H9 (cell line): ENCODE results near the gene OBI1. TPM values are rescaled to one million over a fixed set of nuclear protein-coding genes. Genes with fewer than 3 reads are reported as not detected.

Experiments used
- DNase-seq: peaks from one replicate; pipeline ENCODE4 v3.0.0-alpha.2; 2017
- H2AFZ ChIP-seq: one replicate; pipeline ENCODE4 v1.6.1; 2013; ENCODE audit warnings: mild to moderate bottlenecking, low read length, control low read depth, moderate library complexity
- H2AK5ac ChIP-seq: 2 replicates; pipeline ENCODE4 v1.6.1; 2013; ENCODE audit warnings: low read length, control low read depth, mixed read lengths; ENCODE audit not compliant: insufficient read length
- H2BK120ac ChIP-seq: one replicate; pipeline ENCODE4 v1.6.1; 2013; ENCODE audit warnings: low read depth, mild to moderate bottlenecking, low read length, control low read depth, inconsistent platforms; ENCODE audit not compliant: poor library complexity, severe bottlenecking
- H2BK12ac ChIP-seq: 2 replicates; pipeline ENCODE4 v1.6.1; 2013; ENCODE audit warnings: low read length, control low read depth, mixed read lengths, low read depth; ENCODE audit not compliant: insufficient read length
- H2BK15ac ChIP-seq: 2 replicates; pipeline ENCODE4 v1.6.1; 2013; ENCODE audit warnings: low read depth, low read length, control low read depth
- H2BK20ac ChIP-seq: one replicate; pipeline ENCODE4 v1.6.1; 2013; ENCODE audit warnings: low read depth, mild to moderate bottlenecking, low read length, control low read depth, inconsistent platforms; ENCODE audit not compliant: poor library complexity, severe bottlenecking
- H2BK5ac ChIP-seq: 2 replicates; pipeline ENCODE4 v1.6.1; 2013; ENCODE audit warnings: low read length, control low read depth, mixed read lengths; ENCODE audit not compliant: insufficient read length
- H3K14ac ChIP-seq: 2 replicates; pipeline ENCODE4 v1.6.1; 2013; ENCODE audit warnings: low read length, control low read depth; ENCODE audit not compliant: insufficient read depth
- H3K18ac ChIP-seq: 2 replicates; pipeline ENCODE4 v1.6.1; 2013; ENCODE audit warnings: low read depth, mild to moderate bottlenecking, mixed read lengths, low read length, control low read depth; ENCODE audit not compliant: insufficient read length
- H3K23ac ChIP-seq: 2 replicates; pipeline ENCODE4 v1.6.1; 2013; ENCODE audit warnings: low read length, control low read depth, mixed read lengths, low read depth; ENCODE audit not compliant: insufficient read length
- H3K23me2 ChIP-seq: 2 replicates; pipeline ENCODE4 v1.6.1; 2013; ENCODE audit warnings: low read depth, mild to moderate bottlenecking, mixed read lengths, low read length, control low read depth; ENCODE audit not compliant: insufficient read length, poor library complexity, severe bottlenecking
- H3K27ac ChIP-seq: 2 replicates; pipeline ENCODE4 v1.5.1; 2013; ENCODE audit warnings: low read length, control low read depth, mixed read lengths, low read depth; ENCODE audit not compliant: insufficient read length
- H3K27me3 ChIP-seq: 2 replicates; pipeline ENCODE4 v1.6.1; 2013; ENCODE audit warnings: low read length, control low read depth, inconsistent platforms; ENCODE audit not compliant: insufficient read depth
- H3K4ac ChIP-seq: 2 replicates; pipeline ENCODE4 v1.6.1; 2013; ENCODE audit warnings: low read depth, mild to moderate bottlenecking, control low read depth, inconsistent platforms, low read length, moderate library complexity
- H3K4me1 ChIP-seq: 2 replicates; pipeline ENCODE4 v1.6.1; 2013; ENCODE audit warnings: low read length, control low read depth, inconsistent platforms; ENCODE audit not compliant: insufficient read depth
- H3K4me2 ChIP-seq: 2 replicates; pipeline ENCODE4 v1.6.1; 2013; ENCODE audit warnings: low read length, control low read depth, mixed read lengths; ENCODE audit not compliant: insufficient read length, insufficient read depth
- H3K56ac ChIP-seq: 2 replicates; pipeline ENCODE4 v1.6.1; 2013; ENCODE audit warnings: low read depth, mild to moderate bottlenecking, mixed read lengths, low read length, control low read depth; ENCODE audit not compliant: insufficient read length
- H3K79me1 ChIP-seq: 2 replicates; pipeline ENCODE4 v1.6.1; 2013; ENCODE audit warnings: low read depth, mild to moderate bottlenecking, moderate library complexity, low read length, control low read depth, inconsistent platforms; ENCODE audit not compliant: insufficient read depth, poor library complexity, severe bottlenecking
- H3K79me2 ChIP-seq: 2 replicates; pipeline ENCODE4 v1.6.1; 2013; ENCODE audit warnings: low read length, control low read depth, inconsistent platforms; ENCODE audit not compliant: insufficient read depth
- H3K9ac ChIP-seq: 2 replicates; pipeline ENCODE4 v1.6.1; 2013; ENCODE audit warnings: low read length, control low read depth, mixed read lengths; ENCODE audit not compliant: insufficient read length; ENCODE audit errors: extremely low read depth
- H3K9me3 ChIP-seq: one replicate; pipeline ENCODE4 v1.6.1; 2013; ENCODE audit warnings: low read depth, low read length, inconsistent platforms; ENCODE audit not compliant: control insufficient read depth
- H3T11ph ChIP-seq: one replicate; pipeline ENCODE4 v1.6.1; 2013; ENCODE audit warnings: mild to moderate bottlenecking, low read length, control low read depth, inconsistent platforms
- H4K20me1 ChIP-seq: one replicate; pipeline ENCODE4 v1.6.1; 2013; ENCODE audit not compliant: control insufficient read depth, insufficient read length, insufficient read depth
- H4K5ac ChIP-seq: 2 replicates; pipeline ENCODE4 v1.6.1; 2013; ENCODE audit warnings: low read depth, mild to moderate bottlenecking, mixed read lengths, low read length, control low read depth; ENCODE audit not compliant: insufficient read length
- H4K8ac ChIP-seq: replicated peaks from 2 replicates; pipeline ENCODE4 v1.6.1; 2013; ENCODE audit warnings: low read length, control low read depth, mixed read lengths, low read depth; ENCODE audit not compliant: insufficient read length
- H4K91ac ChIP-seq: 2 replicates; pipeline ENCODE4 v1.6.1; 2013; ENCODE audit warnings: low read depth, mild to moderate bottlenecking, moderate library complexity, mixed read lengths, low read length, control low read depth; ENCODE audit not compliant: insufficient read length
- H3K27ac Mint-ChIP-seq, 3 experiments: 2 replicates in 2 of 3; 3 replicates in 1 of 3; pipeline ENCODE4 v1.8.0; 2020 to 2021; ENCODE audit warnings: mixed read lengths in 3 of 3, mild to moderate bottlenecking in 1 of 3, moderate library complexity in 1 of 3
- H3K27me3 Mint-ChIP-seq: 2 replicates; pipeline ENCODE4 v1.8.0; 2021; ENCODE audit warnings: low read depth, mild to moderate bottlenecking, moderate library complexity, mixed read lengths
- H3K36me3 Mint-ChIP-seq, 3 experiments: 2 replicates in 2 of 3; 3 replicates in 1 of 3; pipeline ENCODE4 v1.8.0; 2020 to 2021; ENCODE audit warnings: low read depth in 3 of 3, mixed read lengths in 3 of 3; ENCODE audit not compliant: insufficient read depth in 1 of 3
- H3K4me1 Mint-ChIP-seq, 2 experiments: 2 replicates each; pipeline ENCODE4 v1.8.0; 2020; ENCODE audit warnings: mixed read lengths in 2 of 2
- H3K4me3 Mint-ChIP-seq, 2 experiments: 2 replicates in 1 of 2; 3 replicates in 1 of 2; pipeline ENCODE4 v1.8.0; 2020 to 2021; ENCODE audit warnings: mild to moderate bottlenecking in 2 of 2, mixed read lengths in 2 of 2, moderate library complexity in 1 of 2
- H3K9me3 Mint-ChIP-seq, 2 experiments: 2 replicates in 1 of 2; 3 replicates in 1 of 2; pipeline ENCODE4 v1.8.0; 2020; ENCODE audit warnings: mild to moderate bottlenecking in 2 of 2, mixed read lengths in 2 of 2, moderate library complexity in 1 of 2
- CTCF ChIP-seq: fragments of 200-600 bp; sonication (generic); conservative IDR thresholded peaks from 3 replicates; pipeline ENCODE4 v1.8.0; 2021; ENCODE audit warnings: antibody characterized with exemption, mild to moderate bottlenecking
- WGBS: extraction: QIAGEN DNeasy Blood & Tissue Kit; methylation state at CpG from one replicate; pipeline ENCODE4 v1.1.7; 2013; ENCODE audit warnings: missing lambda C conversion rate, low lambda C conversion rate, mixed read lengths; ENCODE audit not compliant: insufficient read length; ENCODE audit errors: extremely low coverage; 5-methylcytosine and 5-hydroxymethylcytosine counted together
- total RNA-seq: library from RNA; stranded (reverse); gene quantifications from 2 replicates; pipeline ENCODE4 v1.2.1, GENCODE V29; 2021

Gene OBI1
- total RNA-seq, 1 experiment from 2014 or later = 24.4 TPM

DNA sequence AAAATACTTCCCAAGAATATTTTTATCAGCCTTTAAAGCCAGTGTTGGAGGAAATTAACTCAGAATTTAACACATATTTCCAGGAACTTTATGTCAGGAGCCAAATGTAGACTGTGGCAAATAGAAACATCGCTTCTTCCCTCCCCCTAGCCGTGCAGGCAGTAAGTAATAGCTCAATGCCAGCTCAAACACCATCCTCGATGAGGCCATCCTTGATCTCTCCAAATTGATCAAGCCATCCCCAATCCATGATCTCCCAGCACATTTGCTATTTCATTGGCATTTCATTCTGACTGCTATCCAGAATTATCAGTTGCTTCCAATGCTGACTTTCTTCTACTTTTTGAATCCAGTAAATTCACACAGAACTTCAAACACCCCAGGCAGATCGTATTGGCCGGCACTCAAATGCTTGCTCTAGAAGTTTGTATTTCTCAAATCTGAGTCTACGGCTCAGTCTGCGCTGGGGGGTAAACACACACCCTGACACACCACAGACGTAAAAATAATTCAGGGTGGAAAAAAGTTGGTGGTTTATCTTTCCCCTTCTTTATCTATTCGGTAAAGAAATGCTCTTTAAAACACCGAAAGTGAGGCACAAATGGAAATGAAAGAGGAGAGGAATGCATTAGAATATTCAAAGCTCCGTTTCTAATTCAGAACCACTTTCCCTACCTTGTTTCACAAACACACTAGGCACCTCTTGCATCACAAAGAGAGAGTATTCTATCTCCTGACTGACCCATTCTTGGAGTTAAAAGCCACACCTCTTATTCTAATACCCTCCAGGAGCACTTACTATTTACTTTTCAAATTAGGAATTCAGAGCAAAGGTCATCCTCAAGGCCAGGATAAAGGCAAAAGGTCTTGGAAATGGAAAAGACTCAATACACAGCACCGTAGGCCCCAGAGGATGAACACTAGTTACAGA, 991 bp downstream of the OBI1 start:
- Histone ChIP-seq H4K91ac (no peak overlapping the region), H3T11ph (no peak overlapping the region), H2BK12ac (no peak overlapping the region), H3K79me2 (peaks cover 12% of the 10 kb centered on the region; the same call in 1 of the 2 replicates), H2AFZ (no peak overlapping the region), H3K23ac (no peak overlapping the region), H4K5ac (no peak overlapping the region), H3K18ac (peak overlapping the region; percentile 96), H2AK5ac (no peak overlapping the region), H3K4me2 (peak overlapping the region; percentile 92), H3K14ac (peak overlapping the region; percentile 85; the same call in 1 of the 2 replicates), H3K27me3 (peaks cover 4% of the 10 kb centered on the region; the same call in 1 of the 2 replicates), H3K79me1 (peaks cover 5% of the 10 kb centered on the region), H3K4ac (no peak overlapping the region), H4K8ac (no peak overlapping the region), H3K23me2 (peaks cover 4% of the 10 kb centered on the region), H2BK120ac (peak overlapping the region; percentile 57), H3K4me1 (peaks cover 4% of the 10 kb centered on the region), H2BK20ac (no peak overlapping the region), H3K56ac (no peak overlapping the region), H3K9me3 (no peaks in the 10 kb centered on the region), H3K9ac (peak overlapping the region; percentile 96), H2BK5ac (no peak overlapping the region), H3K27ac (peak overlapping the region; percentile 33), H2BK15ac (no peak overlapping the region), H4K20me1 (peaks cover 4% of the 10 kb centered on the region)
- Mint-ChIP-seq H3K9me3 (no peaks in the 10 kb centered on the region), H3K4me1 (peaks cover 41 to 48% of the 10 kb centered on the region in 2 experiments), H3K36me3 (peaks cover 0 to 15% (median 12%) of the 10 kb centered on the region in 3 experiments; a peak in 4 of 7 replicates), H3K4me3 (peak overlapping the region; percentile 90 to 97), H3K27ac (peak overlapping the region; percentile 89 to 99 (median 94)), H3K27me3 (peaks cover 56% of the 10 kb centered on the region)
- WGBS = no CpG with 5 or more reads among the region's 12 CpGs
- TF ChIP-seq CTCF = no peak
- DNase-seq = peak; percentile 32
